Fibroblast of lung (primary cell): Measurements from ENCODE around the gene CDH4. TPM values are rescaled to one million over a fixed set of nuclear protein-coding genes. Genes with fewer than 3 reads are reported as not detected.

Experiments used
- DNase-seq, 2 donors: peaks; one replicate each; pipeline versions ENCODE4 v3.0.0 to v3.0.0-alpha.2; 2010; ENCODE audit warnings: low read depth in 2 of 2
- H2AFZ ChIP-seq: 2 replicates; pipeline ENCODE4 v1.5.1; 2012; ENCODE audit warnings: low read length, control low read depth, inconsistent platforms
- H3K27ac ChIP-seq: 2 replicates; pipeline ENCODE4 v1.5.1; 2011; ENCODE audit warnings: low read length, control low read depth; ENCODE audit not compliant: insufficient read depth
- H3K27me3 ChIP-seq: 2 replicates; pipeline ENCODE4 v1.5.1; 2011; ENCODE audit warnings: mild to moderate bottlenecking, low read length; ENCODE audit not compliant: control insufficient read depth, insufficient read depth
- H3K36me3 ChIP-seq: 2 replicates; pipeline ENCODE4 v1.5.1; 2011; ENCODE audit warnings: low read length; ENCODE audit not compliant: control insufficient read depth, insufficient read depth
- H3K4me1 ChIP-seq: 2 replicates; pipeline ENCODE4 v1.5.1; 2011; ENCODE audit warnings: low read length; ENCODE audit not compliant: control insufficient read depth, insufficient read depth; ENCODE audit errors: extremely low read depth
- H3K4me2 ChIP-seq: 2 replicates; pipeline ENCODE4 v1.5.1; 2011; ENCODE audit warnings: low read length, control low read depth; ENCODE audit not compliant: insufficient read depth; ENCODE audit errors: extremely low read depth
- H3K4me3 ChIP-seq, 4 experiments: fragments of 200-600 bp in 1 of 4; sonication (generic) in 1 of 4; replicated peaks in 1 of 4; 2 replicates each; pipeline ENCODE4 v1.5.1; 2011 to 2016; ENCODE audit warnings: low read length in 4 of 4, low read depth in 3 of 4, mild to moderate bottlenecking in 3 of 4, control low read depth in 2 of 4, inconsistent platforms in 1 of 4, mixed read lengths in 1 of 4; ENCODE audit not compliant: insufficient read depth in 1 of 4; ENCODE audit errors: control extremely low read depth in 1 of 4
- H3K79me2 ChIP-seq: 2 replicates; pipeline ENCODE4 v1.5.1; 2012; ENCODE audit warnings: mild to moderate bottlenecking, low read length, inconsistent platforms; ENCODE audit not compliant: control insufficient read depth, insufficient read depth
- H3K9ac ChIP-seq: 2 replicates; pipeline ENCODE4 v1.5.1; 2011; ENCODE audit warnings: mild to moderate bottlenecking, low read length, control low read depth; ENCODE audit not compliant: insufficient read depth
- H3K9me3 ChIP-seq: 2 replicates; pipeline ENCODE4 v1.5.1; 2012; ENCODE audit warnings: low read depth, low read length; ENCODE audit not compliant: control insufficient read depth, insufficient read depth
- H4K20me1 ChIP-seq: 2 replicates; pipeline ENCODE4 v1.5.1; 2011; ENCODE audit warnings: low read length; ENCODE audit not compliant: control insufficient read depth, insufficient read depth; ENCODE audit errors: extremely low read depth
- EZH2 ChIP-seq: IDR thresholded peaks from 2 replicates; pipeline ENCODE4 v1.5.1; 2012; ENCODE audit warnings: low read length, control low read depth, mild to moderate bottlenecking; ENCODE audit errors: missing control alignments
- polyA plus RNA-seq, 2 donors: library from polyadenylated mRNA; depleted of rRNA in 1 of 2; stranded (reverse) in 1 of 2; unstranded in 1 of 2; fragments of >200 nt; gene quantifications; 2 replicates each; pipeline ENCODE4 v1.2.1, GENCODE V29; 2011 to 2012; ENCODE audit warnings: missing spikeins in 1 of 2
- total RNA-seq: library from RNA; depleted of rRNA; stranded (reverse); fragments of >200 nt; gene quantifications from 2 replicates; pipeline ENCODE4 v1.2.1, GENCODE V29; 2014
- TF ChIP-seq, protein P1 (sequence below), 2 donors: IDR thresholded peaks in 1 of 2; conservative IDR thresholded peaks in 1 of 2; 1 replicate in 1 of 2; 2 replicates in 1 of 2; pipeline ENCODE4 v1.5.1; 2011 to 2012; ENCODE audit warnings: low read length in 2 of 2, control low read depth in 1 of 2, inconsistent platforms in 1 of 2, low read depth in 1 of 2, mild to moderate bottlenecking in 1 of 2

The CDH4 gene
- total and polyA plus RNA-seq, 2 donors (not counting 1 experiment from before 2014, with no cell fraction given) = 4.8 to 6.8 TPM

- Histone ChIP-seq H3K36me3 (no peaks in the 10 kb centered on the region), H3K79me2 (no peaks in the 10 kb centered on the region), H3K9ac (no peak overlapping the region), H3K27ac (no peak overlapping the region), H3K4me2 (no peak overlapping the region), H3K9me3 (no peaks in the 10 kb centered on the region), H3K4me1 (peaks cover 3% of the 10 kb centered on the region), H3K27me3 (no peaks in the 10 kb centered on the region), H3K4me3 (no peak overlapping the region), H2AFZ (no peak overlapping the region), H4K20me1 (no peaks in the 10 kb centered on the region)
- TF ChIP-seq, protein P1, sequence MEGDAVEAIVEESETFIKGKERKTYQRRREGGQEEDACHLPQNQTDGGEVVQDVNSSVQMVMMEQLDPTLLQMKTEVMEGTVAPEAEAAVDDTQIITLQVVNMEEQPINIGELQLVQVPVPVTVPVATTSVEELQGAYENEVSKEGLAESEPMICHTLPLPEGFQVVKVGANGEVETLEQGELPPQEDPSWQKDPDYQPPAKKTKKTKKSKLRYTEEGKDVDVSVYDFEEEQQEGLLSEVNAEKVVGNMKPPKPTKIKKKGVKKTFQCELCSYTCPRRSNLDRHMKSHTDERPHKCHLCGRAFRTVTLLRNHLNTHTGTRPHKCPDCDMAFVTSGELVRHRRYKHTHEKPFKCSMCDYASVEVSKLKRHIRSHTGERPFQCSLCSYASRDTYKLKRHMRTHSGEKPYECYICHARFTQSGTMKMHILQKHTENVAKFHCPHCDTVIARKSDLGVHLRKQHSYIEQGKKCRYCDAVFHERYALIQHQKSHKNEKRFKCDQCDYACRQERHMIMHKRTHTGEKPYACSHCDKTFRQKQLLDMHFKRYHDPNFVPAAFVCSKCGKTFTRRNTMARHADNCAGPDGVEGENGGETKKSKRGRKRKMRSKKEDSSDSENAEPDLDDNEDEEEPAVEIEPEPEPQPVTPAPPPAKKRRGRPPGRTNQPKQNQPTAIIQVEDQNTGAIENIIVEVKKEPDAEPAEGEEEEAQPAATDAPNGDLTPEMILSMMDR (conservative IDR thresholded peaks at IDR 0.05 in 1 of 2, IDR thresholded peaks at IDR 0.05 in 1 of 2; ENCODE audit: low read depth in 1 of 2, low read length in 2 of 2) = no peak
- TF ChIP-seq EZH2 = no peak
- DNase-seq = no peak
Observed at GRCh38 chr20:61299618-61300017, 47.6 kb downstream of the CDH4 start.

GRCh38 chr20:61300293-61300692, 48.2 kb downstream of the CDH4 start:
- TF ChIP-seq, protein P1 (conservative IDR thresholded peaks at IDR 0.05 in 1 of 2, IDR thresholded peaks at IDR 0.05 in 1 of 2; ENCODE audit: low read depth in 1 of 2, low read length in 2 of 2) = no peak
- no peak for TF ChIP-seq EZH2
- Histone ChIP-seq H3K27ac (no peak overlapping the region), H3K9me3 (no peaks in the 10 kb centered on the region), H4K20me1 (no peaks in the 10 kb centered on the region), H3K9ac (no peak overlapping the region), H3K4me3 (no peak overlapping the region), H2AFZ (no peak overlapping the region), H3K79me2 (no peaks in the 10 kb centered on the region), H3K4me1 (peaks cover under 1% of the 10 kb centered on the region), H3K36me3 (no peaks in the 10 kb centered on the region), H3K4me2 (no peak overlapping the region), H3K27me3 (no peaks in the 10 kb centered on the region)
- DNase-seq = no peak

- H3K4me2 ChIP-seq = no peak overlapping the region
- no peak overlapping the region for H3K27ac ChIP-seq
- H3K4me1 ChIP-seq = no peaks in the 10 kb centered on the region
- H3K9me3 ChIP-seq = no peaks in the 10 kb centered on the region
- no peaks in the 10 kb centered on the region for H3K79me2 ChIP-seq
- TF ChIP-seq, protein P1 (conservative IDR thresholded peaks at IDR 0.05 in 1 of 2, IDR thresholded peaks at IDR 0.05 in 1 of 2; ENCODE audit: low read depth in 1 of 2, low read length in 2 of 2) = no peak
- no peak for TF ChIP-seq EZH2
- no peak overlapping the region for H3K4me3 ChIP-seq
- H3K36me3 ChIP-seq = no peaks in the 10 kb centered on the region
- H3K9ac ChIP-seq = no peak overlapping the region
- H3K27me3 ChIP-seq = no peaks in the 10 kb centered on the region
- no peaks in the 10 kb centered on the region for H4K20me1 ChIP-seq
- DNase-seq = no peak
- H2AFZ ChIP-seq = no peak overlapping the region
Observed at GRCh38 chr20:61300709-61301108, 48.6 kb downstream of the CDH4 start.
